ENCODE measurements around the gene PDGFRB.

Gene PDGFRB

GRCh38 chr5:150152636-150153462 lies 2.8 kb downstream of the PDGFRB start:
- in situ Hi-C loops (cut with HindIII; ENCODE audit: low pct_ligation_motif_present, low sequenced_read_pairs): no loop called here
- H3K27ac ChIP-seq: peak overlapping the region; percentile 73
- peaks cover 29% of the 10 kb centered on the region for H3K36me3 ChIP-seq (replicated peaks)
- no peak for TF ChIP-seq CTCF (IDR thresholded peaks at IDR 0.05; ENCODE audit: low read depth, low read length, missing control alignments)
- DNase-seq: no peak
- no peaks in the 10 kb centered on the region for H3K27me3 ChIP-seq (replicated peaks)
- H3K4me3 ChIP-seq (ENCODE audit: low read depth, low read length): peak overlapping the region; percentile 90

- H3K36me3 ChIP-seq (replicated peaks): peaks cover 32% of the 10 kb centered on the region
- H3K27me3 ChIP-seq (replicated peaks): no peaks in the 10 kb centered on the region
- TF ChIP-seq CTCF (IDR thresholded peaks at IDR 0.05; ENCODE audit: low read depth, low read length, missing control alignments): no peak
- no peak overlapping the region for H3K27ac ChIP-seq
- H3K4me3 ChIP-seq (ENCODE audit: low read depth, low read length): no peak overlapping the region
- DNase-seq: no peak
- in situ Hi-C loops (cut with HindIII; ENCODE audit: low pct_ligation_motif_present, low sequenced_read_pairs): no loop called here
Measured at GRCh38 chr5:150149618-150150017, 6.0 kb downstream of the PDGFRB start.

- peaks cover 28% of the 10 kb centered on the region for H3K36me3 ChIP-seq (replicated peaks)
- DNase-seq: no peak
Measured at GRCh38 chr5:150148117-150148927, 7.3 kb downstream of the PDGFRB start.

GRCh38 chr5:150147670-150148069 lies 8.0 kb downstream of the PDGFRB start:
- in situ Hi-C loops (cut with HindIII; ENCODE audit: low pct_ligation_motif_present, low sequenced_read_pairs): no loop called here
- no peak for TF ChIP-seq CTCF (IDR thresholded peaks at IDR 0.05; ENCODE audit: low read depth, low read length, missing control alignments)
- H3K27me3 ChIP-seq (replicated peaks): no peaks in the 10 kb centered on the region
- no peak overlapping the region for H3K4me3 ChIP-seq (ENCODE audit: low read depth, low read length)
- peaks cover 21% of the 10 kb centered on the region for H3K36me3 ChIP-seq (replicated peaks)
- DNase-seq: no peak
- H3K27ac ChIP-seq: no peak overlapping the region

More at GRCh38 chr5:150148117-150148927, 7.3 kb downstream of the PDGFRB start:
- TF ChIP-seq CTCF (IDR thresholded peaks at IDR 0.05; ENCODE audit: low read depth, low read length, missing control alignments): no peak
- in situ Hi-C loops (cut with HindIII; ENCODE audit: low pct_ligation_motif_present, low sequenced_read_pairs): no loop called here
- Histone ChIP-seq H3K27ac (peak overlapping the region; percentile 15), H3K4me3 (ENCODE audit: low read depth, low read length) (no peak overlapping the region), H3K27me3 (replicated peaks) (no peaks in the 10 kb centered on the region)

GRCh38 chr5:150146862-150147601 lies 8.6 kb downstream of the PDGFRB start:
- H3K27ac ChIP-seq: no peak overlapping the region
- in situ Hi-C loops (cut with HindIII; ENCODE audit: low pct_ligation_motif_present, low sequenced_read_pairs): no loop called here
- H3K36me3 ChIP-seq (replicated peaks): peaks cover 19% of the 10 kb centered on the region
- no peak for TF ChIP-seq CTCF (IDR thresholded peaks at IDR 0.05; ENCODE audit: low read depth, low read length, missing control alignments)
- no peaks in the 10 kb centered on the region for H3K27me3 ChIP-seq (replicated peaks)
- H3K4me3 ChIP-seq (ENCODE audit: low read depth, low read length): no peak overlapping the region
- no peak for DNase-seq

All from brain microvascular endothelial cell (primary cell).